NCI-H2107 treated with DMSO at 0.1 percent for 48 hours (cell line): ENCODE data around the gene GALM.
"Not testable (repeated sequence)": the region's sequence is repeated elsewhere in the genome, so short reads cannot be mapped to it uniquely, and the experiment has no call there.

ENCODE experiments used
- DNase-seq: peaks from one replicate; lab custom pipeline; 2025; ENCODE audit not compliant: unreplicated experiment; lab: John Stamatoyannopoulos, UW

GALM gene

GRCh38 chr2:38755891-38756290 is 90.0 kb downstream of the GALM start:
- not testable (repeated sequence) for DNase-seq

- DNase-seq = no peak
Measured at GRCh38 chr2:38763228-38763627, 97.3 kb downstream of the GALM start.

GRCh38 chr2:38763728-38764127 is 97.8 kb downstream of the GALM start:
- DNase-seq = no peak

DNA sequence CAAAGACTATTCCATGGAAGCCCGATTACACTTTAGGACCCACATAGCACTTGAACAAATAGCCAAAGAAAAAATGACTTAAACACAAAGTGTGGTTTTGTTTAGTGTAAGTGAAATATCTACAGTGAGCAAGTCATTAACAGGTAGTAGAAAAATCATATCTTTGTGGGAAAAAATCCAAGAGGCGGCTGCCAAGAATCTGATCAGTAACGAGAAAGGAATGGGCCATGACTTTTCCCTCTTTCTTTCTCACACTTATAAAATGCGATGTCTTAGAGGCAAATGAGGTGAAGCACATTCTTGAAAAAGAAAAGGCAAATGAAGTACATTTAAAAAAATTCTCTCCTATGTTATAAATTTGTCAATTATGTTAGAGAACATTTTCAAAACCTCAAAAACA is 99.2 kb downstream of the GALM start:
- no peak for DNase-seq

- DNase-seq = no peak
Measured at GRCh38 chr2:38765551-38765950, 99.6 kb downstream of the GALM start.

DNA sequence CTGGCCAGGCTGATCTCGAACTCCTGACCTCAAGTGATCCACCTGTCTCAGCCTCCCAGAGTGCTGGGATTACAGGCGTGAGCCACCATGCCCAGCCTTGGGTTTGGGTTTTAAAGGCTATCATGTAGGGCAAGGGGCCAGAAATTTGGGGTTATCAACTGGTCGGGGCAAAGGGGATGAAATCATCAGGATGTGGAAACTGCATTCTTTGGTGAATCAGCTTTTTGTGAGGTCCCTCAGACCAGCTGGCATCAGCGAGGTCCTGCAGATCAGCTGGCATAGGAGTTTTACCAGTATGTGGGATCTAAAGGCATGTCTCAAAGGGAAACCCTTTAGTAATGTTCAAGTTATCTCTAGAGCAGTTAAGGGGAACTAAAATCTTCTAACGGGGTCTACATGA is 105.7 kb downstream of the GALM start:
- DNase-seq = no peak

DNA sequence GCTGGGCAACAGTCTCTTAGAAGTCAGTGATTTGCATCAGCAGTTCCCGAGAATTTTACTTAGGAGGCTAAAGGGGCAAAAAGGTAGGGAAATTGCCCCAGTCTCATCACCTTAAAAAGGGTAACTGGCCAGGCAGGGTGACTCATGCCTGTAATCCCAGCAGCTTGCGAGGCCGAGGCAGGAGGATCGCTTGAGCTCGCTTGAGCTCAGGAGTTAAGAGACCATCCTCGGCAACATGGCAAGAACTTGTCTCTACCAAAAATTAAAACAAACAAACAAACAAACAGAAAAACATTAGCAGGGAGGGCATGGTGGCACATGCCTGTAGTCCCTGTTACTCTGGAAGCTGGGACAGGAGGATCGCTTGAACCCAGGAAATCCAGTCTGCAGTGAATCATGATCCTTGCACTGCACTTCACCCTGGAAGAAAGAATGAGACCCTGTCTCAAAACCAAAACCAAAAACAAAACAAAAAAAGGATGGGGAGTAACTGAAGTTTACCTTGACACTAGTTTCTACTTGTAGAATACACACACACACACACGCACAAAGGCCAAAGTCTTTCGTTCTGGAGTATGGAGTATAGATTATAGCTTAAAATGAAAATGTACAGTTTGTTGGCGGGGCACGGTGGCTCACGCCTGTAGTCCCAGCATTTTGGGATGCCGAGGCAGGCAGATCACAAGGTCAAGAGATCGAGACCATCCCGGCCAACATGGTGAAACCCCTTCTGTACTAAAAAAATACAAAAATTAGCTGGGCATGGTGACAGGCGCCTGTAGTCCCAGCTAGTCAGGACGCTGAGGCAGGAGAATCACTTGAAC is 109.4 kb downstream of the GALM start:
- no peak for DNase-seq

- no peak for DNase-seq
Measured at GRCh38 chr2:38775921-38776225, 110.0 kb downstream of the GALM start.

GRCh38 chr2:38776531-38776930 is 110.6 kb downstream of the GALM start:
- no peak for DNase-seq

DNA sequence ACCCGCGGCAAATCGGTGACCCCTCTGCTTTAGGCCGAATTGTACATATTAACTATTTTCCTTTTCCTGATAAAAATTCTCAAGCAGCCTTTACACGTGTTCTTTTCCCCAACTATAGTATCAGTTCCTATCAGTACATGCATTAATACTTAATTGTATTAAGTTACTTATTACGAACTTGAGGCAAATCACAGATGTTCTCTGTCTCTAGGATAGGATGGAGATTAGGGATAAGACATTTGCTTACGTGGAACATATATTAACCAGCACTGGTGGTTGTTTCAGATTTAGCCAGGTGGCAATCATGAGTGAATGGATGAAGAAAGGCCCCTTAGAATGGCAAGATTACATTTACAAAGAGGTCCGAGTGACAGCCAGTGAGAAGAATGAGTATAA is 112.8 kb downstream of the GALM start:
- DNase-seq = no peak

DNA sequence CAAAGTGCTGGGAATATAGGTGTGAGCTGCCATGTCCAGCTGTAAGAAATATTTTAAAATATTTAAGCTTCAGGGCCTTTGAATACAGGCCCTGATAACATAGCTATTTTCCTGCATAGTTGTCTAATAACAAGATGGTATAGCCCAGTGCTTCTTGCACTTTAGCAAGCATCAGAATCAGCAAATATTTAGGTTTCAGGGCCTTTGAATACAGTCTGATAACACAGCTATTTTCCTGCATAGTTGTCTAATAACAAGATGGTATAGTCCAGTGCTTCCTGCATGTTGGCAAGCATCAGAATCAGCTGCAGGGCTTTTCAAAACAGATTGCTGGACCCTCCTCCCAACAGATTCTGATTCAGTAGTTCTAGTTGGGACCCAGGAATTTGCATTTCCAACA is 117.7 kb downstream of the GALM start:
- DNase-seq = no peak
